PC-3 (cell line): ENCODE data around the gene TEX36.

Source experiments
- CTCF ChIP-seq: fragments of 300-600 bp; sonication (generic); conservative IDR thresholded peaks from 2 replicates; pipeline ENCODE4 v1.5.1; 2017; ENCODE audit warnings: antibody characterized with exemption, low read depth, mild to moderate bottlenecking, low read length
- EZH2 ChIP-seq: fragments of 300-600 bp; sonication (generic); IDR thresholded peaks from one replicate; pipeline ENCODE4 v1.6.1; 2017; ENCODE audit warnings: antibody characterized with exemption, mild to moderate bottlenecking, low read length; ENCODE audit not compliant: unreplicated experiment
- EZH2phosphoT487 ChIP-seq: fragments of 300-600 bp; sonication (generic); IDR thresholded peaks from 2 replicates; pipeline ENCODE4 v1.6.1; 2018; ENCODE audit warnings: mild to moderate bottlenecking, antibody characterized with exemption, low read length, borderline replicate concordance

DNA sequence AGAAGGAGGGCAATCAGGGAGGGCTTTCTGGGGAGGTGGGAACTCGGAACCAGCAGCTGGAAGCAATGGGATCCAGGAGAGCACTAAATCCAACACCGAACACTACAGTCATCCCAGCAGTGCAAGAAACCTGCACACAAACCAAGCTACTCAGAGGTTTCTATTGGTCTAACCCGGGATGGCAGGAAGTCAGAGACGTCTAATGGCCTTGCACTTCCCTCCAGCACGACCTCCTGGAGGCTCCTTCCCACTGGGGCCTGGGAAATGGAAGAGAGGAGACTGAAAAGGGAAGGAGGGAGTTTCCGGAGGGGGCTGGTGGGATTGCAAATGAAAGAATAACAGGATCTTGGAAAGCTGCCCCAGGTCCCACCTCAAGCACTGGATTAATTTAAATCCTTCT lies 56.3 kb downstream of the TEX36 start:
- no peak for TF ChIP-seq CTCF
- no peak for TF ChIP-seq EZH2
- TF ChIP-seq EZH2phosphoT487: no peak
